ENCODE results near the gene RPL5.

The RPL5 gene

GRCh38 chr1:92877792-92878191 lies 46.0 kb downstream of the RPL5 start:
- peaks cover 8% of the 10 kb centered on the region for H3K27me3 ChIP-seq (ENCODE audit: low read depth)
- no peak for DNase-seq (ENCODE audit: low spot score in 2 of 2)
- no peaks in the 10 kb centered on the region for H3K4me1 ChIP-seq
- in situ Hi-C loops (cut with MboI; ENCODE audit: low sequenced_read_pairs): no loop called here
- no peak overlapping the region for H3K4me3 ChIP-seq
- H3K36me3 ChIP-seq (replicated peaks): no peaks in the 10 kb centered on the region
- H3K9me3 ChIP-seq: 0 out of 2 replicates have a peak, but pooled peaks cover 2% of the 10 kb centered on the region

GRCh38 chr1:92879316-92879968 lies 47.6 kb downstream of the RPL5 start:
- no peak for DNase-seq (ENCODE audit: low spot score in 2 of 2)
- Histone ChIP-seq H3K36me3 (replicated peaks) (no peaks in the 10 kb centered on the region), H3K4me1 (no peaks in the 10 kb centered on the region), H3K9me3 (no peaks in the 10 kb centered on the region), H3K27me3 (ENCODE audit: low read depth) (peaks cover 8% of the 10 kb centered on the region), H3K4me3 (no peak overlapping the region)
- in situ Hi-C loops (cut with MboI; ENCODE audit: low sequenced_read_pairs): no loop called here

GRCh38 chr1:92881391-92881790 lies 49.6 kb downstream of the RPL5 start:
- H3K36me3 ChIP-seq (replicated peaks): no peaks in the 10 kb centered on the region
- no peaks in the 10 kb centered on the region for H3K4me1 ChIP-seq
- in situ Hi-C loops (cut with MboI; ENCODE audit: low sequenced_read_pairs): no loop called here
- DNase-seq (ENCODE audit: low spot score in 2 of 2): no peak
- H3K9me3 ChIP-seq: no peaks in the 10 kb centered on the region
- no peak overlapping the region for H3K4me3 ChIP-seq
- H3K27me3 ChIP-seq (ENCODE audit: low read depth): peaks cover 6% of the 10 kb centered on the region

- no peak for DNase-seq (ENCODE audit: low spot score in 2 of 2)
- Histone ChIP-seq H3K9me3 (no peaks in the 10 kb centered on the region), H3K36me3 (replicated peaks) (no peaks in the 10 kb centered on the region), H3K27me3 (ENCODE audit: low read depth) (no peaks in the 10 kb centered on the region), H3K4me1 (no peaks in the 10 kb centered on the region), H3K4me3 (no peak overlapping the region)
- in situ Hi-C loops (cut with MboI; ENCODE audit: low sequenced_read_pairs): no loop called here
Observed at GRCh38 chr1:92882819-92883218, 51.0 kb downstream of the RPL5 start.

- H3K36me3 ChIP-seq (replicated peaks): no peaks in the 10 kb centered on the region
- in situ Hi-C loops (cut with MboI; ENCODE audit: low sequenced_read_pairs): no loop called here
- no peaks in the 10 kb centered on the region for H3K4me1 ChIP-seq
- no peak overlapping the region for H3K4me3 ChIP-seq
- no peak for DNase-seq (ENCODE audit: low spot score in 2 of 2)
- no peaks in the 10 kb centered on the region for H3K27me3 ChIP-seq (ENCODE audit: low read depth)
- H3K9me3 ChIP-seq: no peaks in the 10 kb centered on the region
Observed at GRCh38 chr1:92883297-92883696, 51.5 kb downstream of the RPL5 start.

- in situ Hi-C loops (cut with MboI; ENCODE audit: low sequenced_read_pairs): no loop called here
- no peak overlapping the region for H3K4me3 ChIP-seq
- no peaks in the 10 kb centered on the region for H3K36me3 ChIP-seq (replicated peaks)
- no peaks in the 10 kb centered on the region for H3K27me3 ChIP-seq (ENCODE audit: low read depth)
- no peak for DNase-seq (ENCODE audit: low spot score in 2 of 2)
- H3K4me1 ChIP-seq: no peaks in the 10 kb centered on the region
- no peaks in the 10 kb centered on the region for H3K9me3 ChIP-seq
Observed at GRCh38 chr1:92884195-92884594, 52.4 kb downstream of the RPL5 start.

GRCh38 chr1:92886886-92887419 lies 55.1 kb downstream of the RPL5 start:
- no peak for DNase-seq (ENCODE audit: low spot score in 2 of 2)
- H3K27me3 ChIP-seq (ENCODE audit: low read depth): no peaks in the 10 kb centered on the region
- H3K4me1 ChIP-seq: no peaks in the 10 kb centered on the region
- in situ Hi-C loops (cut with MboI; ENCODE audit: low sequenced_read_pairs): no loop called here
- no peak overlapping the region for H3K4me3 ChIP-seq
- H3K9me3 ChIP-seq: no peaks in the 10 kb centered on the region
- no peaks in the 10 kb centered on the region for H3K36me3 ChIP-seq (replicated peaks)

GRCh38 chr1:92887465-92887864 lies 55.6 kb downstream of the RPL5 start:
- Histone ChIP-seq H3K27me3 (ENCODE audit: low read depth) (no peaks in the 10 kb centered on the region), H3K4me1 (no peaks in the 10 kb centered on the region), H3K36me3 (replicated peaks) (no peaks in the 10 kb centered on the region), H3K4me3 (no peak overlapping the region), H3K9me3 (no peaks in the 10 kb centered on the region)
- no peak for DNase-seq (ENCODE audit: low spot score in 2 of 2)
- in situ Hi-C loops (cut with MboI; ENCODE audit: low sequenced_read_pairs): no loop called here
